Neural progenitor cell (in vitro differentiated cells): ENCODE data around the gene MAP2K7.

ENCODE experiments used
- EZH2 ChIP-seq: fragments of 200-600 bp; sonication (generic); IDR thresholded peaks from 2 replicates; pipeline ENCODE4 v1.6.1; 2017; ENCODE audit warnings: antibody characterized with exemption, mild to moderate bottlenecking, moderate library complexity
- EZH2phosphoT487 ChIP-seq: fragments of 200-600 bp; sonication (generic); IDR thresholded peaks from 2 replicates; pipeline ENCODE4 v1.6.1; 2017; ENCODE audit warnings: antibody characterized with exemption
- TF ChIP-seq, protein P1 (sequence below): fragments of 200-600 bp; sonication (generic); IDR thresholded peaks from 2 replicates; pipeline ENCODE4 v1.5.1; 2017; ENCODE audit warnings: antibody characterized with exemption, mild to moderate bottlenecking

DNA sequence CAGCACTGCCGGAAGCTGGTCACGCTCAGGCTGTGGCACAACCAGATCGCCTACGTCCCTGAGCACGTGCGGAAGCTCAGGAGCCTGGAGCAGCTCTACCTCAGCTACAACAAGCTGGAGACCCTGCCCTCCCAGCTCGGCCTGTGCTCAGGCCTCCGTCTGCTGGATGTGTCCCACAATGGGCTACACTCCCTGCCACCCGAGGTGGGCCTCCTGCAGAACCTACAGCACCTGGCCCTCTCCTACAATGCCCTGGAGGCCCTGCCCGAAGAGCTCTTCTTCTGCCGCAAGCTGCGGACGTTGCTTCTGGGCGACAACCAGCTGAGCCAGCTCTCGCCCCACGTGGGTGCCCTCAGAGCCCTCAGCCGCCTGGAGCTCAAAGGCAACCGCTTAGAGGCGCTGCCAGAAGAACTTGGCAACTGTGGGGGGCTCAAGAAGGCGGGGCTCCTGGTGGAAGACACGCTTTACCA, 3.2 kb upstream of the MAP2K7 start:
- TF ChIP-seq, protein P1, sequence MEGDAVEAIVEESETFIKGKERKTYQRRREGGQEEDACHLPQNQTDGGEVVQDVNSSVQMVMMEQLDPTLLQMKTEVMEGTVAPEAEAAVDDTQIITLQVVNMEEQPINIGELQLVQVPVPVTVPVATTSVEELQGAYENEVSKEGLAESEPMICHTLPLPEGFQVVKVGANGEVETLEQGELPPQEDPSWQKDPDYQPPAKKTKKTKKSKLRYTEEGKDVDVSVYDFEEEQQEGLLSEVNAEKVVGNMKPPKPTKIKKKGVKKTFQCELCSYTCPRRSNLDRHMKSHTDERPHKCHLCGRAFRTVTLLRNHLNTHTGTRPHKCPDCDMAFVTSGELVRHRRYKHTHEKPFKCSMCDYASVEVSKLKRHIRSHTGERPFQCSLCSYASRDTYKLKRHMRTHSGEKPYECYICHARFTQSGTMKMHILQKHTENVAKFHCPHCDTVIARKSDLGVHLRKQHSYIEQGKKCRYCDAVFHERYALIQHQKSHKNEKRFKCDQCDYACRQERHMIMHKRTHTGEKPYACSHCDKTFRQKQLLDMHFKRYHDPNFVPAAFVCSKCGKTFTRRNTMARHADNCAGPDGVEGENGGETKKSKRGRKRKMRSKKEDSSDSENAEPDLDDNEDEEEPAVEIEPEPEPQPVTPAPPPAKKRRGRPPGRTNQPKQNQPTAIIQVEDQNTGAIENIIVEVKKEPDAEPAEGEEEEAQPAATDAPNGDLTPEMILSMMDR: no peak
- TF ChIP-seq EZH2phosphoT487 (no peak), EZH2 (no peak)
